Measurements from ENCODE around the gene GMCL2.

The GMCL2 gene

GRCh38 chr5:178193251-178193809 lies 6.2 kb upstream of the GMCL2 start:
- TF ChIP-seq CTCF (IDR thresholded peaks at IDR 0.05; ENCODE audit: borderline replicate concordance, extremely low read depth, low read length, poor library complexity, severe bottlenecking) (no peak), EZH2 (IDR thresholded peaks at IDR 0.05; ENCODE audit: borderline replicate concordance, low read depth, low read length, severe bottlenecking) (no peak)
- H3K4me1 ChIP-seq (ENCODE audit: insufficient read depth, low read length): peaks cover 19% of the 10 kb centered on the region
- peaks cover 8% of the 10 kb centered on the region for H3K27me3 ChIP-seq (ENCODE audit: insufficient read depth, low read length, poor library complexity)
- H3K79me2 ChIP-seq (ENCODE audit: insufficient read depth, low read length): no peaks in the 10 kb centered on the region
- no peaks in the 10 kb centered on the region for H3K36me3 ChIP-seq (ENCODE audit: insufficient read depth, low read length)
- no peaks in the 10 kb centered on the region; the same call in 1 of the 2 replicates for H4K20me1 ChIP-seq (ENCODE audit: insufficient read depth, low read length)
- no peak overlapping the region for H3K27ac ChIP-seq (ENCODE audit: low read length)
- H3K4me2 ChIP-seq (ENCODE audit: insufficient read depth, low read length): no peak overlapping the region
- ATAC-seq (ENCODE audit: insufficient read depth, low read depth) (peak; percentile 66), DNase-seq (peak; percentile 28)
- no peak overlapping the region for H2AFZ ChIP-seq (ENCODE audit: low read depth, low read length)
- no peak overlapping the region for H3K9ac ChIP-seq (ENCODE audit: low read depth, low read length)
- no peaks in the 10 kb centered on the region for H3K9me3 ChIP-seq (ENCODE audit: insufficient read depth, low read length, severe bottlenecking)
- H3K4me3 ChIP-seq (ENCODE audit: low read depth in 1 of 2, low read length in 2 of 2): no peak overlapping the region

- TF ChIP-seq CTCF (IDR thresholded peaks at IDR 0.05; ENCODE audit: borderline replicate concordance, extremely low read depth, low read length, poor library complexity, severe bottlenecking) (no peak), EZH2 (IDR thresholded peaks at IDR 0.05; ENCODE audit: borderline replicate concordance, low read depth, low read length, severe bottlenecking) (no peak)
- no peak overlapping the region for H2AFZ ChIP-seq (ENCODE audit: low read depth, low read length)
- H3K9me3 ChIP-seq (ENCODE audit: insufficient read depth, low read length, severe bottlenecking): no peaks in the 10 kb centered on the region
- no peak overlapping the region for H3K27ac ChIP-seq (ENCODE audit: low read length)
- no peaks in the 10 kb centered on the region for H3K79me2 ChIP-seq (ENCODE audit: insufficient read depth, low read length)
- DNase-seq (no peak), ATAC-seq (ENCODE audit: insufficient read depth, low read depth) (no peak)
- peaks cover 19% of the 10 kb centered on the region for H3K4me1 ChIP-seq (ENCODE audit: insufficient read depth, low read length)
- no peaks in the 10 kb centered on the region; the same call in 1 of the 2 replicates for H4K20me1 ChIP-seq (ENCODE audit: insufficient read depth, low read length)
- no peak overlapping the region for H3K4me2 ChIP-seq (ENCODE audit: insufficient read depth, low read length)
- no peak overlapping the region for H3K9ac ChIP-seq (ENCODE audit: low read depth, low read length)
- H3K4me3 ChIP-seq (ENCODE audit: low read depth in 1 of 2, low read length in 2 of 2): no peak overlapping the region
- H3K36me3 ChIP-seq (ENCODE audit: insufficient read depth, low read length): no peaks in the 10 kb centered on the region
- peaks cover 8% of the 10 kb centered on the region for H3K27me3 ChIP-seq (ENCODE audit: insufficient read depth, low read length, poor library complexity)
Measured at GRCh38 chr5:178192787-178193186, 5.6 kb upstream of the GMCL2 start.

GRCh38 chr5:178192244-178192643 lies 5.1 kb upstream of the GMCL2 start:
- no peak overlapping the region for H2AFZ ChIP-seq (ENCODE audit: low read depth, low read length)
- ATAC-seq (ENCODE audit: insufficient read depth, low read depth) (no peak), DNase-seq (no peak)
- H3K4me3 ChIP-seq (ENCODE audit: low read depth in 1 of 2, low read length in 2 of 2): no peak overlapping the region
- peaks cover 8% of the 10 kb centered on the region for H3K27me3 ChIP-seq (ENCODE audit: insufficient read depth, low read length, poor library complexity)
- H3K36me3 ChIP-seq (ENCODE audit: insufficient read depth, low read length): no peaks in the 10 kb centered on the region
- H4K20me1 ChIP-seq (ENCODE audit: insufficient read depth, low read length): no peaks in the 10 kb centered on the region; the same call in 1 of the 2 replicates
- TF ChIP-seq EZH2 (IDR thresholded peaks at IDR 0.05; ENCODE audit: borderline replicate concordance, low read depth, low read length, severe bottlenecking) (no peak), CTCF (IDR thresholded peaks at IDR 0.05; ENCODE audit: borderline replicate concordance, extremely low read depth, low read length, poor library complexity, severe bottlenecking) (no peak)
- H3K27ac ChIP-seq (ENCODE audit: low read length): no peak overlapping the region
- no peak overlapping the region for H3K9ac ChIP-seq (ENCODE audit: low read depth, low read length)
- no peaks in the 10 kb centered on the region for H3K9me3 ChIP-seq (ENCODE audit: insufficient read depth, low read length, severe bottlenecking)
- no peaks in the 10 kb centered on the region for H3K79me2 ChIP-seq (ENCODE audit: insufficient read depth, low read length)
- no peak overlapping the region for H3K4me2 ChIP-seq (ENCODE audit: insufficient read depth, low read length)
- H3K4me1 ChIP-seq (ENCODE audit: insufficient read depth, low read length): peaks cover 19% of the 10 kb centered on the region
